Measurements from ENCODE around the gene WWOX.

GRCh38 chr16:78773291-78773702, 673.8 kb downstream of the WWOX start:
- no peak for TF ChIP-seq CTCF (IDR thresholded peaks at IDR 0.05; ENCODE audit: low read length)
- no peak for TF ChIP-seq EZH2 (optimal IDR thresholded peaks at IDR 0.05; ENCODE audit: low read depth, low read length)

Measured in MM.1S (cell line).